Heart left ventricle (tissue), 13 donors: Measurements from ENCODE around the gene SHMT2.

Experiments used
- POLR2A ChIP-seq, 2 donors: fragments of 450-650 bp; IDR thresholded peaks; one replicate each; pipeline ENCODE4 v1.6.1; 2017; ENCODE audit warnings: antibody characterized with exemption in 2 of 2, mild to moderate bottlenecking in 2 of 2, moderate library complexity in 2 of 2
- TF ChIP-seq, protein P1 (sequence below), 12 donors: fragments of 200-600 bp; sonication (generic) in 4 of 12; IDR thresholded peaks; one replicate each; pipeline versions ENCODE4 v1.5.0 to v1.8.0; 2018 to 2022; ENCODE audit warnings: antibody characterized with exemption in 12 of 12, mild to moderate bottlenecking in 5 of 12
- donor health status: ischemic (EF 13 %, LVEDD 7.1; RV severe dilation, severe dysfunction).
- donor health status: DM: no; HTN: yes; CAD: no.
- donor health status: DM: no; HTN: no; CAD: no.
- donor health status: ischemic (EF 25% LVEDD 6.9; RV normal size, moderate dysfunction).
- donor health status: ischemic (EF 25% LVEDD 5.7; RV mildly dilated, moderate dysfunction).
- donor health status: ischemic (EF 35%, LVEDD 5.7; RV mildly dilated, moderate dysfunction).
- donor health status: nonischemic (EF 11% LVEDD 7.7; RV severe dilation, severe dysfunction).
- donor health status: DM: yes; HTN: yes; CAD: no.
- donor health status: PGD.
- donor health status: ischemic (EF 29% LVEDD 5.4; RV normal size, mild dysfunction).
- donor health status: nonischemic (EF 23%, LVEDD 6.1; RV moderate dilation, normal function).

DNA sequence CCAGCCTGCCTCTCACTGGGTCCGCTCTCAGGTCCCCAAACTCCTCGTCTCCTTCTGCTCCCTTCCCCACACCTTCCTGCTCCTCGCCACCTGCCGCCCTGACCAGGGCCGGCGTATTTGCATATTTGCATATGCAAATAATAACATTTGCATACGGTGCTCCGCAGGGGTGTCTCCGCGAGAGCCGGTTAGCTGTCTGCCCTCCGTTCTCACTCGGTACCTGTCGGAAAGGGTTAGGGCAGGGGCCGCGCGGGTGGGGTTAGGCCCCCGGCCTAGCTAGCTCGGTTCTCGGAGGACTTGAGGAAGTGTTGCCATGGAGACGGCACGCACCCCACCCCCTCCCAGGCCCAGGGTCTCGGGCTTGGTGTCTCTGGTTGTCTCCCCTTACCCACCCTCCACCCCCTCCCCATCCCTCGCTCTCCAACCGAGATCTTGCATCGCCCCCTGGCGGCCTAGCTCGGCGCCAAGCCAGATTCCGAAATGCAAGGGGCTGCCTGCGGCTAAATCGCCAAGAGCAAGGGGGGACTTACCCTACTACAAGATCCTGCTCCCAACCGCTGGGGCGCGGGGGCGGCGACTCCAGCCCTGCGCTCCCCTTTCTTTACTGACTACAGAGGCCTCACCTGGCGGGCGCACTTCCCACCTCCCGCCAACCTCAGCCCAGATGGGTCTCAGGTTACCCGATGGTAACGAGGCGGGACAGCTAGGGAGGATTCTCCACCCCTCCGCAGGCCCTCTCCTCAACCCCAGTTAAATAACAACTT is 13.4 kb downstream of the SHMT2 start:
- TF ChIP-seq, protein P1, sequence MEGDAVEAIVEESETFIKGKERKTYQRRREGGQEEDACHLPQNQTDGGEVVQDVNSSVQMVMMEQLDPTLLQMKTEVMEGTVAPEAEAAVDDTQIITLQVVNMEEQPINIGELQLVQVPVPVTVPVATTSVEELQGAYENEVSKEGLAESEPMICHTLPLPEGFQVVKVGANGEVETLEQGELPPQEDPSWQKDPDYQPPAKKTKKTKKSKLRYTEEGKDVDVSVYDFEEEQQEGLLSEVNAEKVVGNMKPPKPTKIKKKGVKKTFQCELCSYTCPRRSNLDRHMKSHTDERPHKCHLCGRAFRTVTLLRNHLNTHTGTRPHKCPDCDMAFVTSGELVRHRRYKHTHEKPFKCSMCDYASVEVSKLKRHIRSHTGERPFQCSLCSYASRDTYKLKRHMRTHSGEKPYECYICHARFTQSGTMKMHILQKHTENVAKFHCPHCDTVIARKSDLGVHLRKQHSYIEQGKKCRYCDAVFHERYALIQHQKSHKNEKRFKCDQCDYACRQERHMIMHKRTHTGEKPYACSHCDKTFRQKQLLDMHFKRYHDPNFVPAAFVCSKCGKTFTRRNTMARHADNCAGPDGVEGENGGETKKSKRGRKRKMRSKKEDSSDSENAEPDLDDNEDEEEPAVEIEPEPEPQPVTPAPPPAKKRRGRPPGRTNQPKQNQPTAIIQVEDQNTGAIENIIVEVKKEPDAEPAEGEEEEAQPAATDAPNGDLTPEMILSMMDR (IDR thresholded peaks at IDR 0.05) = peak; percentile 42 to 67 (median 59)
- TF ChIP-seq POLR2A (IDR thresholded peaks at IDR 0.05) = no peak
